Measurements from ENCODE around the gene BNIPL. TPM values are rescaled to one million over a fixed set of nuclear protein-coding genes. Genes with fewer than 3 reads are reported as not detected.
A peak's percentile ranks its signal among the peaks of the same experiment; 100 is the strongest.

Gene BNIPL
- total RNA-seq, 1 donor from 2014 or later, result 8.2 TPM

GRCh38 chr1:151061704-151062103 lies 25.3 kb downstream of the BNIPL start:
- DNase-seq, result no peak
- no peaks in the 10 kb centered on the region for H3K9me3 ChIP-seq
- TF ChIP-seq CTCF (IDR thresholded peaks at IDR 0.05), result no peak
- ATAC-seq, result no peak
- intact Hi-C loops (cut with DNase I), result no loop called here
- no peak overlapping the region for H3K27ac ChIP-seq
- H3K4me1 ChIP-seq, result peaks cover 32% of the 10 kb centered on the region
- no peak overlapping the region for H3K4me3 ChIP-seq
- peaks cover 6% of the 10 kb centered on the region for H3K36me3 ChIP-seq
- H3K27me3 ChIP-seq (ENCODE audit: low read depth), result no peaks in the 10 kb centered on the region

GRCh38 chr1:151062741-151063371 lies 26.5 kb downstream of the BNIPL start:
- H3K4me3 ChIP-seq, result no peak overlapping the region
- no peaks in the 10 kb centered on the region for H3K9me3 ChIP-seq
- intact Hi-C loops (cut with DNase I), result no loop called here
- no peaks in the 10 kb centered on the region for H3K36me3 ChIP-seq
- peaks cover 20% of the 10 kb centered on the region for H3K4me1 ChIP-seq
- TF ChIP-seq CTCF (IDR thresholded peaks at IDR 0.05), result no peak
- no peak for DNase-seq
- ATAC-seq, result no peak
- no peak overlapping the region for H3K27ac ChIP-seq
- no peaks in the 10 kb centered on the region for H3K27me3 ChIP-seq (ENCODE audit: low read depth)

GRCh38 chr1:151065089-151065645 lies 28.8 kb downstream of the BNIPL start:
- Histone ChIP-seq H3K27me3 (ENCODE audit: low read depth) (no peaks in the 10 kb centered on the region), H3K4me3 (no peak overlapping the region), H3K4me1 (peaks cover 18% of the 10 kb centered on the region), H3K27ac (no peak overlapping the region), H3K36me3 (no peaks in the 10 kb centered on the region), H3K9me3 (no peaks in the 10 kb centered on the region)
- DNase-seq, result no peak
- intact Hi-C loops (cut with DNase I), result no loop called here
- no peak for TF ChIP-seq CTCF (IDR thresholded peaks at IDR 0.05)
- ATAC-seq, result no peak

GRCh38 chr1:151067185-151067584 lies 30.8 kb downstream of the BNIPL start:
- Histone ChIP-seq H3K36me3 (no peaks in the 10 kb centered on the region), H3K27me3 (ENCODE audit: low read depth) (no peaks in the 10 kb centered on the region), H3K27ac (no peak overlapping the region), H3K4me1 (peaks cover 22% of the 10 kb centered on the region), H3K4me3 (no peak overlapping the region), H3K9me3 (no peaks in the 10 kb centered on the region)
- no peak for TF ChIP-seq CTCF (IDR thresholded peaks at IDR 0.05)
- ATAC-seq (no peak), DNase-seq (no peak)
- intact Hi-C loops (cut with DNase I), result no loop called here

- Histone ChIP-seq H3K4me1 (peaks cover 22% of the 10 kb centered on the region), H3K36me3 (no peaks in the 10 kb centered on the region), H3K27ac (peak overlapping the region; percentile 97), H3K9me3 (no peaks in the 10 kb centered on the region), H3K4me3 (peak overlapping the region; percentile 88), H3K27me3 (ENCODE audit: low read depth) (no peaks in the 10 kb centered on the region)
- no peak for TF ChIP-seq CTCF (IDR thresholded peaks at IDR 0.05)
- no peak for DNase-seq
- no peak for ATAC-seq
- intact Hi-C loops (cut with DNase I), result no loop called here
These were observed 32.7 kb downstream of the BNIPL start for GRCh38 chr1:151069103-151069486.
